GM18508 (cell line): Measurements from ENCODE around the gene PTOV1.

ENCODE experiments used
- ATAC-seq: cut with Tn5 transposase; IDR thresholded peaks from one replicate; pipeline ENCODE4 v1.9.1; 2021; ENCODE audit warnings: moderate number of reproducible peaks; ENCODE audit not compliant: insufficient read depth, unreplicated experiment

Gene PTOV1

GRCh38 chr19:49871349-49871985 lies 20.5 kb downstream of the PTOV1 start:
- ATAC-seq: no peak

GRCh38 chr19:49872245-49873128 lies 21.5 kb downstream of the PTOV1 start:
- ATAC-seq: no peak

GRCh38 chr19:49873129-49873521 lies 22.2 kb downstream of the PTOV1 start:
- no peak for ATAC-seq

- no peak for ATAC-seq
These were observed 22.9 kb downstream of the PTOV1 start for GRCh38 chr19:49873834-49874233.

- ATAC-seq: no peak
These were observed 23.7 kb downstream of the PTOV1 start for GRCh38 chr19:49874503-49875157.

- no peak for ATAC-seq
These were observed 24.2 kb downstream of the PTOV1 start for GRCh38 chr19:49875177-49875576.

GRCh38 chr19:49875857-49876421 lies 25.0 kb downstream of the PTOV1 start:
- ATAC-seq: no peak

- ATAC-seq: peak; percentile 24
These were observed 25.6 kb downstream of the PTOV1 start for GRCh38 chr19:49876422-49877019.

GRCh38 chr19:49877020-49877878 lies 26.3 kb downstream of the PTOV1 start, which contains the start of the genes AKT1S1 and TBC1D17:
TSS of gene AKT1S1 (minus strand) at chr19:49877355. CDS start at chr19:49873295, 4,060 bp downstream.
TSS of gene TBC1D17 (plus strand) at chr19:49877702. CDS start at chr19:49877724, 22 bp downstream.
- peak; percentile 43 for ATAC-seq

GRCh38 chr19:49877879-49878743 lies 27.2 kb downstream of the PTOV1 start:
- ATAC-seq: peak; percentile 21

GRCh38 chr19:49878744-49879070 lies 27.7 kb downstream of the PTOV1 start:
- no peak for ATAC-seq

GRCh38 chr19:49879243-49879963 lies 28.4 kb downstream of the PTOV1 start:
- no peak for ATAC-seq

GRCh38 chr19:49880162-49880869 lies 29.4 kb downstream of the PTOV1 start:
- no peak for ATAC-seq

GRCh38 chr19:49881186-49881585 lies 30.2 kb downstream of the PTOV1 start:
- ATAC-seq: no peak

- no peak for ATAC-seq
These were observed 30.9 kb downstream of the PTOV1 start for GRCh38 chr19:49881672-49882394.

GRCh38 chr19:49882643-49883042 lies 31.7 kb downstream of the PTOV1 start:
- no peak for ATAC-seq

- ATAC-seq: no peak
These were observed 32.1 kb downstream of the PTOV1 start for GRCh38 chr19:49883094-49883493.
